Mammary epithelial cell (primary cell): ENCODE data around the gene STOML1.

ENCODE experiments used
- CTCF ChIP-seq, 2 donors: IDR thresholded peaks in 1 of 2; conservative IDR thresholded peaks in 1 of 2; 2 replicates each; pipeline ENCODE4 v1.5.1; 2011 to 2012; ENCODE audit warnings: inconsistent platforms in 2 of 2, low read length in 2 of 2, mild to moderate bottlenecking in 2 of 2, control low read depth in 1 of 2, low read depth in 1 of 2; ENCODE audit not compliant: insufficient read depth in 1 of 2; ENCODE audit errors: extremely low read depth in 1 of 2
- EZH2 ChIP-seq: IDR thresholded peaks from 2 replicates; pipeline ENCODE4 v1.6.1; 2012; ENCODE audit warnings: low read length, inconsistent platforms, borderline replicate concordance

- TF ChIP-seq CTCF (conservative IDR thresholded peaks at IDR 0.05 in 1 of 2, IDR thresholded peaks at IDR 0.05 in 1 of 2; ENCODE audit: extremely low read depth in 1 of 2, insufficient read depth in 1 of 2, low read depth in 1 of 2, low read length in 2 of 2) = no peak
- no peak for TF ChIP-seq EZH2
These were observed 9.7 kb downstream of the STOML1 start for GRCh38 chr15:73982222-73982962.
